IMR-90 (cell line): ENCODE measurements around the gene LPAR5. TPM values are rescaled to one million over a fixed set of nuclear protein-coding genes. Genes with fewer than 3 reads are reported as not detected.

Source experiments
- ATAC-seq: fragments of 200-7000 bp; cut with Tn5 transposase; 2 replicates; pipeline ENCODE4 v1.9.1; 2020; ENCODE audit warnings: low read depth, mild to moderate bottlenecking, moderate library complexity
- BruUV-seq: library from RNA; stranded (reverse); fragments of 400-500 nt; replicated peaks from 2 replicates; lab custom pipeline; 2021; lab: Mats Ljungman, UMichigan
- CTCF ChIA-PET: fragments of 300-600 bp; formaldehyde crosslinking; extraction: SDS; loops from one replicate; lab custom pipeline; 2021; ENCODE audit warnings: antibody characterized with exemption; lab: Yijun Ruan, JAX
- POLR2A ChIA-PET: fragments of 300-600 bp; sonication (Branson Sonifier 250); formaldehyde crosslinking; loops from one replicate; lab custom pipeline; 2022; ENCODE audit warnings: antibody characterized with exemption; ENCODE audit not compliant: unreplicated experiment; lab: Charles Lee
- DNase-seq: peaks from one replicate; pipeline ENCODE4 v3.0.0; 2013
- H2AFZ ChIP-seq: replicated peaks from 2 replicates; pipeline ENCODE3; 2013; ENCODE audit warnings: low read length, mild to moderate bottlenecking; ENCODE audit not compliant: poor library complexity
- H2AK5ac ChIP-seq: 2 replicates; pipeline ENCODE4 v1.6.1; 2013; ENCODE audit warnings: low read depth, low read length, inconsistent platforms
- H2AK9ac ChIP-seq: replicated peaks from 2 replicates; pipeline ENCODE3; 2013; ENCODE audit warnings: mild to moderate bottlenecking, low read depth, low read length, moderate library complexity; ENCODE audit not compliant: poor library complexity
- H2BK120ac ChIP-seq: 2 replicates; pipeline ENCODE4 v1.6.1; 2013; ENCODE audit warnings: low read depth, low read length, inconsistent platforms
- H2BK15ac ChIP-seq: 3 replicates; pipeline ENCODE4 v1.6.1; 2013; ENCODE audit warnings: low read depth, low read length, inconsistent platforms
- H2BK20ac ChIP-seq: 2 replicates; pipeline ENCODE4 v1.6.1; 2013; ENCODE audit warnings: low read depth, mild to moderate bottlenecking, inconsistent platforms, low read length, moderate library complexity
- H2BK5ac ChIP-seq: 2 replicates; pipeline ENCODE4 v1.6.1; 2013; ENCODE audit warnings: mild to moderate bottlenecking, low read depth, low read length, inconsistent platforms; ENCODE audit not compliant: poor library complexity, severe bottlenecking
- H3K14ac ChIP-seq: replicated peaks from 2 replicates; pipeline ENCODE4 v1.6.1; 2013; ENCODE audit warnings: low read depth, low read length, inconsistent platforms
- H3K18ac ChIP-seq: 2 replicates; pipeline ENCODE4 v1.6.1; 2013; ENCODE audit warnings: low read depth, low read length, control low read depth
- H3K23ac ChIP-seq: 2 replicates; pipeline ENCODE4 v1.6.1; 2013; ENCODE audit warnings: low read depth, low read length, inconsistent platforms
- H3K27ac ChIP-seq: 2 replicates; pipeline ENCODE4 v1.5.1; 2013; ENCODE audit warnings: mild to moderate bottlenecking, control low read depth, low read length; ENCODE audit not compliant: insufficient read depth
- H3K27me3 ChIP-seq: 2 replicates; pipeline ENCODE4 v1.6.1; 2013; ENCODE audit warnings: low read length; ENCODE audit not compliant: control insufficient read depth, insufficient read depth
- H3K36me3 ChIP-seq: 2 replicates; pipeline ENCODE4 v1.6.1; 2013; ENCODE audit warnings: low read length, mixed read lengths; ENCODE audit not compliant: control insufficient read depth, insufficient read depth
- H3K4ac ChIP-seq: 2 replicates; pipeline ENCODE4 v1.6.1; 2013; ENCODE audit warnings: low read depth, low read length, inconsistent platforms
- H3K4me1 ChIP-seq: 2 replicates; pipeline ENCODE4 v1.6.1; 2013; ENCODE audit warnings: low read length, mixed read lengths; ENCODE audit not compliant: control insufficient read depth, insufficient read depth
- H3K4me2 ChIP-seq: 2 replicates; pipeline ENCODE4 v1.6.1; 2013; ENCODE audit warnings: low read depth, mild to moderate bottlenecking, control low read depth, low read length, moderate library complexity
- H3K4me3 ChIP-seq: 2 replicates; pipeline ENCODE4 v1.5.1; 2013; ENCODE audit warnings: low read depth, mild to moderate bottlenecking, control low read depth, low read length, moderate library complexity; ENCODE audit not compliant: insufficient read depth
- H3K56ac ChIP-seq: 2 replicates; pipeline ENCODE4 v1.6.1; 2013; ENCODE audit warnings: low read length, inconsistent platforms; ENCODE audit not compliant: insufficient read depth; ENCODE audit errors: extremely low read depth
- H3K79me1 ChIP-seq, 2 experiments: 2 replicates each; pipeline ENCODE4 v1.6.1; 2013; ENCODE audit warnings: low read length in 2 of 2, inconsistent platforms in 1 of 2, low read depth in 1 of 2
- H3K9ac ChIP-seq: 2 replicates; pipeline ENCODE4 v1.6.1; 2013; ENCODE audit warnings: low read depth, low read length, control low read depth
- H3K9me1 ChIP-seq: 2 replicates; pipeline ENCODE4 v1.6.1; 2013; ENCODE audit warnings: low read length, inconsistent platforms; ENCODE audit not compliant: insufficient read depth
- H3K9me3 ChIP-seq: 2 replicates; pipeline ENCODE4 v1.6.1; 2013; ENCODE audit warnings: low read length; ENCODE audit not compliant: control insufficient read depth, insufficient read depth
- H4K20me1 ChIP-seq: 2 replicates; pipeline ENCODE4 v1.6.1; 2013; ENCODE audit warnings: low read length, inconsistent platforms; ENCODE audit not compliant: insufficient read depth
- H4K5ac ChIP-seq: 2 replicates; pipeline ENCODE4 v1.6.1; 2013; ENCODE audit warnings: mild to moderate bottlenecking, low read depth, low read length, control low read depth
- H4K8ac ChIP-seq, 2 experiments: 2 replicates each; pipeline ENCODE4 v1.6.1; 2013; ENCODE audit warnings: low read depth in 2 of 2, low read length in 2 of 2, control low read depth in 1 of 2, inconsistent platforms in 1 of 2
- H4K91ac ChIP-seq: 2 replicates; pipeline ENCODE4 v1.6.1; 2013; ENCODE audit warnings: low read depth, low read length, inconsistent platforms; ENCODE audit not compliant: insufficient read depth
- MAZ ChIP-seq: IDR thresholded peaks from 2 replicates; pipeline ENCODE4 v1.6.1; 2012; ENCODE audit warnings: low read depth, mild to moderate bottlenecking, low read length, improper control_type of control experiment, moderate library complexity, borderline replicate concordance
- NFE2L2 ChIP-seq: fragments of 150-350 bp; IDR thresholded peaks from 2 replicates; pipeline ENCODE4 v1.6.1; 2016; ENCODE audit warnings: low read depth, mild to moderate bottlenecking, low read length
- WGBS, 2 experiments: methylation state at CpG; one replicate each; pipeline versions ENCODE4 v1.1.5 to v1.1.7; 2013; ENCODE audit warnings: missing lambda C conversion rate in 2 of 2; ENCODE audit not compliant: insufficient read length in 1 of 2; ENCODE audit errors: extremely low coverage in 2 of 2; 5-methylcytosine and 5-hydroxymethylcytosine counted together
- dilution Hi-C: fragments of 300-500 bp; cut with HindIII; formaldehyde crosslinking; loops from one replicate; pipeline ENCODE4 v1.14.3; 2018; ENCODE audit warnings: low sequenced_read_pairs; ENCODE audit not compliant: unreplicated experiment
- in situ Hi-C: fragments of 300-500 bp; cut with MboI; formaldehyde crosslinking; loops from 3 replicates; pipeline ENCODE4 v1.14.3; 2019; ENCODE audit warnings: low sequenced_read_pairs, inconsistent platforms, mixed read lengths
- intact Hi-C: fragments of 100-400 bp; cut with micrococcal nuclease; formaldehyde crosslinking; loops from 2 replicates; pipeline ENCODE4 v1.10.0; 2022
- polyA plus RNA-seq, 3 experiments: library from polyadenylated mRNA; depleted of rRNA; stranded (reverse); fragments of >200 nt; gene quantifications; 2 replicates each; pipeline ENCODE4 v1.2.3, GENCODE V29; 2012; ENCODE audit warnings: low replicate concordance in 1 of 3
- total RNA-seq: library from RNA; depleted of rRNA; stranded (reverse); fragments of >200 nt; gene quantifications from 2 replicates; pipeline ENCODE4 v1.2.3, GENCODE V29; 2012
- TF ChIP-seq, protein P1 (sequence below): conservative IDR thresholded peaks from 2 replicates; pipeline ENCODE4 v1.5.1; 2012; ENCODE audit warnings: mild to moderate bottlenecking, low read depth, low read length, improper control_type of control experiment
- TF ChIP-seq, protein P2 (sequence below): fragments of 150-350 bp; IDR thresholded peaks from 2 replicates; pipeline ENCODE4 v1.6.1; 2017; ENCODE audit warnings: mild to moderate bottlenecking, antibody characterized with exemption, low read length, low read depth

The LPAR5 gene
- total and polyA plus RNA-seq, 2 of the 4 experiments (the other 2 are of a cell fraction) = not detected

DNA sequence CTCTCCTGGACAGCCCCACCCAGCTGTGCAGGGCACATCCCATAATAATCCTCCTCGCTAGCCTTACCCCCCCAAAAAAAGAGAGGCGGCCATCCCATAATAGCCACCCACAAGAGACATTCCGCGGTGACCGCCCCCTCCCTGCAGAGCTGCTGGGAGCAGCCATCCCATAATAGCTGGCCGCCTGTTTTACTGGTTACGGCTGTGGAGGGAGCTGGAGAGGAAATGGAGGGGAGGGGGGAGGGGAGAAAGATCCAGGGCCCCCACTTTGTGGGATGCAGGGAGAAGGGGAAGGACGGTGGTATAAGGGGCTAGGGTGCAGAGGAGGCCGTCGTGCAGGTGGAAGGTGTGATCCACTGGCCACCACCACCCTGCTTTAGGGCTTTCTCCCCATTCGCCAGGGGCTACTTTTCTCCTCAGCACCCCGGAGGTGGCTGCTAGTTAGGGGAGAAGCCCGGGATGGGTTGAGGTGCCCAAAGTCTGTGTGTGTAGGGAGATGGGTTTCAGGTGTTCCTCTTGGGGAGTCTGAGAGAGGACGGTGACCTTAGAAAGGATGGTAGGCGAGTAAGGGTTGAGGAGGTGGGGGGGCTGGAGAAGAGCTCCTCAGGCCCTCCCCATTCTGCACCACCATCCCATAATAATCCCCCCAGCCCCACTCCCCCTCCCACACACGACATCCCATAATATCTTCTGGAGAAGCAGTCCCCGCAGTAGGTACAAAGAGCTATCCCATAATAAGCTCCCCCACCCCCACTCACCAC is 22.6 kb downstream of the LPAR5 start:
- CTCF ChIA-PET = interaction anchor here (0.5 to 0.7 kb wide), 5 partner anchors 51 to 329 kb away, joined by 3 to 4 read pairs (median 3); partner anchors contain the start of gene ZNF384
- Histone ChIP-seq H4K91ac (peak overlapping the region; percentile 99), H2AK9ac (peak overlapping the region; percentile 100), H3K4me1 (peaks cover 23% of the 10 kb centered on the region), H3K18ac (peak overlapping the region; percentile 94), H3K4me2 (peak overlapping the region; percentile 69), H3K56ac (peak overlapping the region; percentile 85), H3K4ac (peak overlapping the region; percentile 99), H3K36me3 (no peaks in the 10 kb centered on the region), H3K27ac (peak overlapping the region; percentile 93), H4K8ac (peak overlapping the region; percentile 99 to 100), H3K23ac (peak overlapping the region; percentile 100), H2AK5ac (peak overlapping the region; percentile 100), H3K9me1 (peaks cover 24% of the 10 kb centered on the region), H3K14ac (peak overlapping the region; percentile 100), H2BK15ac (peak overlapping the region; percentile 100; the same call in 2 of the 3 replicates), H3K27me3 (no peaks in the 10 kb centered on the region), H2AFZ (peak overlapping the region; percentile 96), H3K9me3 (no peaks in the 10 kb centered on the region), H2BK120ac (peak overlapping the region; percentile 98), H3K4me3 (no peak overlapping the region), H3K9ac (peak overlapping the region; percentile 83), H4K5ac (peak overlapping the region; percentile 94), H2BK20ac (peak overlapping the region; percentile 96), H3K79me1 (peaks cover 0 to 7% of the 10 kb centered on the region in 2 experiments; a peak in 1 of 4 replicates), H4K20me1 (no peaks in the 10 kb centered on the region), H2BK5ac (peak overlapping the region; percentile 97)
- dilution Hi-C loops (no loop called here), in situ Hi-C loops (loop anchor here (10.0 kb wide), 1 partner anchor 212 kb away; the partner anchor contains the start of genes GPR162 and P3H3), intact Hi-C loops (loop anchor here (10.0 kb wide), 1 partner anchor 152 kb away; the partner anchor contains the start of gene PTMS)
- BruUV-seq = no TSS peak
- POLR2A ChIA-PET = interaction anchor here (0.6 kb wide), 1 partner anchor 11 kb away, joined by 3 read pairs; no protein-coding TSS in a partner anchor
- TF ChIP-seq MAZ = peak; percentile 70; the same call in 1 of the 2 replicates
- TF ChIP-seq, protein P1, sequence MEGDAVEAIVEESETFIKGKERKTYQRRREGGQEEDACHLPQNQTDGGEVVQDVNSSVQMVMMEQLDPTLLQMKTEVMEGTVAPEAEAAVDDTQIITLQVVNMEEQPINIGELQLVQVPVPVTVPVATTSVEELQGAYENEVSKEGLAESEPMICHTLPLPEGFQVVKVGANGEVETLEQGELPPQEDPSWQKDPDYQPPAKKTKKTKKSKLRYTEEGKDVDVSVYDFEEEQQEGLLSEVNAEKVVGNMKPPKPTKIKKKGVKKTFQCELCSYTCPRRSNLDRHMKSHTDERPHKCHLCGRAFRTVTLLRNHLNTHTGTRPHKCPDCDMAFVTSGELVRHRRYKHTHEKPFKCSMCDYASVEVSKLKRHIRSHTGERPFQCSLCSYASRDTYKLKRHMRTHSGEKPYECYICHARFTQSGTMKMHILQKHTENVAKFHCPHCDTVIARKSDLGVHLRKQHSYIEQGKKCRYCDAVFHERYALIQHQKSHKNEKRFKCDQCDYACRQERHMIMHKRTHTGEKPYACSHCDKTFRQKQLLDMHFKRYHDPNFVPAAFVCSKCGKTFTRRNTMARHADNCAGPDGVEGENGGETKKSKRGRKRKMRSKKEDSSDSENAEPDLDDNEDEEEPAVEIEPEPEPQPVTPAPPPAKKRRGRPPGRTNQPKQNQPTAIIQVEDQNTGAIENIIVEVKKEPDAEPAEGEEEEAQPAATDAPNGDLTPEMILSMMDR = no peak
- TF ChIP-seq, protein P2, sequence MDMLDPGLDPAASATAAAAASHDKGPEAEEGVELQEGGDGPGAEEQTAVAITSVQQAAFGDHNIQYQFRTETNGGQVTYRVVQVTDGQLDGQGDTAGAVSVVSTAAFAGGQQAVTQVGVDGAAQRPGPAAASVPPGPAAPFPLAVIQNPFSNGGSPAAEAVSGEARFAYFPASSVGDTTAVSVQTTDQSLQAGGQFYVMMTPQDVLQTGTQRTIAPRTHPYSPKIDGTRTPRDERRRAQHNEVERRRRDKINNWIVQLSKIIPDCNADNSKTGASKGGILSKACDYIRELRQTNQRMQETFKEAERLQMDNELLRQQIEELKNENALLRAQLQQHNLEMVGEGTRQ = no peak
- no peak for TF ChIP-seq NFE2L2
- no CpG with 5 or more reads among the region's 17 CpGs for whole genome bisulfite sequencing, 2 experiments
- DNase-seq = peak; percentile 72
- peak; percentile 42 for ATAC-seq
